Measurements from ENCODE around the gene MTUS2.
A peak's percentile ranks its signal among the peaks of the same experiment; 100 is the strongest.
"Not testable (repeated sequence)": the region's sequence is repeated elsewhere in the genome, so short reads cannot be mapped to it uniquely, and the experiment has no call there.

MTUS2 gene

DNA sequence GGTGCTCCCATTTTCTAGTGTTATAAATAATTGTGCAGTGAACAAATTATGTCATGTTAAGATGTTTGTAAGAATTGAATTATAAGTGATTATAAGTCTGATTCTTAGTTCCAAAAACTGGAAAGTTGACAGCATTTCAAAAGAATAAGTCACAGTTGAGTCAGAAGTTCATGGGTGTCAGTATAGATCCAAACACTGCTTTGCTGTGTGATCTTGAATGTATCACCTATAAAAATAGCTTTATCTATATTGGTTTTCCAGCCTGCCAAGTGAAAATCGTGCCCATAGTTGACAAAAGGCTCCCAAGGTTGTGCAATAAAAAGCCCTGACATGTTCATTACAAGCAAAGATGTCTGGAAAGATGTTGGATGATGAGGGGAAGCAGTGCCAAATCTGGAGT, 336.0 kb downstream of the MTUS2 start:
- DNase-seq (ENCODE audit: extremely low read depth in 1 of 2, low read depth in 1 of 2): no peak

DNA sequence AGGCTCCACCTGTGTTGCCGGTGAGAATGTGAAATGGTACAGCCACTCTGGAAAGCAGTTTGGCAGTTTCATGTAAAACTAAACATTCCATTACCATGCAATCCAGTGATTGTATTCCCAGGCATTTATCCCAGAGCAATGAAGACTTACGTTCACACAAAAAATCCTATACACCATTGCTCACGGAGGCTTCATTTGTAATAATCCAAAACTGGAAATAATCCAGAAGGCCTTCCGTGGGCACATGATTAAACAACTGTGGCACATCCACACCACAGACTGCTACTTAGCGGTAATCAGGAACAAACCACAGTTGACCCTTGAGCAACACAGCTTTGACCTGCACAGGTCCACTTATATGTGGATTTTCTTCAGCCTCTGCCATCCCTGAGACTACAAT, 339.7 kb downstream of the MTUS2 start:
- no peak for DNase-seq (ENCODE audit: extremely low read depth in 1 of 2, low read depth in 1 of 2)

DNA sequence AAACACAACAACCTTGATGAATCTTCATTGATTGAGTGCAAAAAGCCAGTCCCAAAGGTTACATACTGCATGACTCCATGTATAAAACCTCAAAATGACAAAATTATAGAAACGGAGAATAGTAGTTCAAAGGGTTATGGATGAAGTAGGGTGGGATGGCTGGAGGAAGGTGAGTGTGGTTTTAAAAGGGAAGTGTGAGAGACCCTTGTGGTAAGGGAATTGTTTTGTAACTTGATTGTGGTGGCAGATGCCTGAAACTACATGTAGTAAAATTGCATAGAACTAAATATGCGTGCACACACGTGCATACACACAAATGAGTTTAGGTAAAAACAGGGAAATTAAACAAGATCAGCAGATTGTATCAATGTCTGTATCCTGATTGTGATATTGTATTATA, 340.7 kb downstream of the MTUS2 start:
- DNase-seq (ENCODE audit: extremely low read depth in 1 of 2, low read depth in 1 of 2): no peak

DNA sequence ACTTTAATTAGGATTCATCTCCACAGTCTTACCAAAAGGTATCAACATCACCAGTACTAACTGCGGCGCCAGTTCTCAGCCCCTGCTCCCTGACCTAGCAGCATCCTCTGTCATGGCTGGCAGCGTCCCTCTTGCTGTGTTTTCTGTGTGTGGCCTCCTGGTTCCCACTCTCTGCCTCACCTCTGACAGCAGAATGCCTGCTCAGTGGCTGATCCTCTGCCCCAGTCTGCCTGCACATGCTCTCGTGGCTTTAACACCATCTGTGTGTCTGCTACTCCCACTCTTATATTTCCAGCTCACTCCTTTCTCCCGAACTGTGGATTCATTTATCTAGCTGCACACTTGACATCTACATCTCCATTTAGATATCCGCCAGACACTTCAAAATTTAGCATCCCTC, 341.5 kb downstream of the MTUS2 start:
- no peak for DNase-seq (ENCODE audit: extremely low read depth in 1 of 2, low read depth in 1 of 2)

DNA sequence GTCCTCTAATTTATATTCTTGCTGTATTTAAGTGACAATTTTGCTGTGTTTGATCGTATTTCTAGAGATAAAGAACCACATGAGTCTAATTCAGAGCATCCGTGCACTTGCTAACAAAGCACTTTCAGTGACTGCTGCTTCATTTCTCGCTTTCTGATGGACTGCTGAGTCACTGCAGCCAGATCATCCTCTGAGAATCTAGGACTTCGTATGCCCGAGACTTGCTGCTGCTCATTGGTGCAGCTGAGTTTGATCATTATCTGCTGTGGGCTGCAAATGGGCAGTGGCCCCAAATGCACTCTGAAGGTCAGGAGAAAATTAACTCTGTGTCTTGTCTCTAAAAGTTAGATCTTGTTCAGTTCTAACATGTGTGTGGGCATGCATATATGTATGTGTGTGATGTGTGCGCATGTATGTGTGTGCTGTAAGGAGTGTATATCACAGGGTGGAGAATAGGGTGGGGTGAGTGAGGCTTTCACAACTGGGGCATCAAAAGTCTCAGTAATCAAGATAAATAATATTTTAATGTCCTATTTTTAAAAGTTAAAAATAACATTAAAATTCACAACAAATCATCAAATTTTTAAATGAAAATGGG, 342.6 kb downstream of the MTUS2 start:
- no peak for DNase-seq (ENCODE audit: extremely low read depth in 1 of 2, low read depth in 1 of 2)

DNA sequence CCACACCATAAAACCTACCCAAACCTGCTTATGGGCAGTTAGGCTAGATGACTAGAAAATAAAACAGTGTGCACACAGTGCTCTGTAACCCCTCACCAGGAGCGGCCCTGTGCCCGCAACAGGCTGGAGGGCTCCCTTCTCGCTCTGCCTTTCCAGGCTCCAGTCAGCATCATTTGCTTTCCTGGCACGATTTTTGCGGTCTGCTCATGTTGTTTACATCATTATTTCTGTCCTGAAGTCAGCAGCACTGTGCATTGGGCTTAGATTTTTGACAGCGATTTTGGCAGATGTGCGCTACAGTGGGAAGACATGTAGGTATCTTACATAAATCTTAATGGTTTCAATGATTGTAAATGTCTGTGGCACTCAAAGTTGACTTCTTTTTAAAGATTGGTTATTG, 344.0 kb downstream of the MTUS2 start:
- DNase-seq (ENCODE audit: extremely low read depth in 1 of 2, low read depth in 1 of 2): no peak

DNA sequence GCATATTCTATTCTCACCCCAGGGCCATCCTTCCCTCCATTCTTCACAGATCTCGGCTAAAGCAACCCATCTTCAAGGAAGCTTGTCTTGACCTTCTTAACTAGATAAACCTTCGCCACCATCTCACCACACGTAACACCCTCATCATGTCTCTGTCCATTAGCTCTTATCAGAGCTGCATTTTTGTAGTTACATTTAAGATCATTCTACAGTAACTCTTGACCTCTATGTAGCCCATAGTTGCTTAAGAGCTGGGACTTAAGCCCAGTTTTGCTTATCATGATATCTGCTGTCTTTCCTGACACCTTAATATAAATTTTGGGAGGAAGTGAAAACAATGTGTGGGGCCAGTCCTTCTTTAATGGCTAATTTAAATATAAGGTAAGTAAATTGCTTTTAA, 345.1 kb downstream of the MTUS2 start:
- no peak for DNase-seq (ENCODE audit: extremely low read depth in 1 of 2, low read depth in 1 of 2)

DNA sequence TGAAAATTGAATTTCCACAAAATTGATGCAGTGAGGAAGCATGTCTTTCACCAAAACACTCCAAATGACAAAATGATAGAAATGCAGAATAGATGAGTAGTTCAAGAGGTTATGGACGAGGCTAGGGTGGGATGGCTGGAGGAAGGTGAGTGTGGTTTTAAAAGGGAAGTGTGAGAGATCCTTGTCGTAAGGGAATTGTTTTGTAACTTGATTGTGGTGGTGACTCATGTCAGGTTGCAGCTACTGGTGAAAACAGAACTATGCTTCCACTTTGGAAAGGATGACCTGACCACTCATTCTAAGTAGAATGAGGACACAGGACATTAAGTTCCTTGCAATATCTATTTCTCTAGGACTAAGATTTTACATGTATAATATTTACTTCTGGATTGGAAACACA, 345.7 kb downstream of the MTUS2 start:
- DNase-seq (ENCODE audit: extremely low read depth in 1 of 2, low read depth in 1 of 2): peak in 1 of 2 donors; percentile 2

DNA sequence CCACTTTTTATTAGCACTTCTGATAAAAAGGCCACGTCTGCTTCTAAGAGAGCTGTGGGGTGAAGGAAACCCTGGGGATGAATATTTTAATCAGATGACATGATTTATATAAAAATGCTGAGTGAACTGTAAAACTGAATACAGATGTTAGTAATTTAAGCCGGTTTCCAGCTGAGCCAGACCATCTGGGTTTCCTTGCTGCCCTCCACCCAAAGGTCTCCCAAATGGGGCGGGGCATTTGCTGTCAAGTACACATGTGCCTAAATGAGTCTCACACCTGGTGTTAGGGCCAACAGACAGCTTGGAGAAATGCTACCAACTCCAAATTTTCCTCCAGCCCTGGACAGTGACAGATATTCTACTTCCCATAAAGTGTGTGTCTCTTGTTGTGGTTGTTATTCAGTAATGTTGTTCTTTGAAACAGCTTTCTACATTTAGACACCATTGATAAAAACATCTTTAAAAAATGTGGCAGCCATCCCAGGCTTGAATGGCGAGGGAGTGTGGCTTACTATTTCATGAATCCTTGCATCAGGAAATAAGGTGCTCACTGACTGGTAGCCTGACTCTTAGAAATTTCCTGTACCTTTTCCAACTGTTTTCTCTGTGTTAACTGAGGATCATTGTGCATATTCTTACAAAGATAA, 350.4 kb downstream of the MTUS2 start:
- no peak for DNase-seq (ENCODE audit: extremely low read depth in 1 of 2, low read depth in 1 of 2)

DNA sequence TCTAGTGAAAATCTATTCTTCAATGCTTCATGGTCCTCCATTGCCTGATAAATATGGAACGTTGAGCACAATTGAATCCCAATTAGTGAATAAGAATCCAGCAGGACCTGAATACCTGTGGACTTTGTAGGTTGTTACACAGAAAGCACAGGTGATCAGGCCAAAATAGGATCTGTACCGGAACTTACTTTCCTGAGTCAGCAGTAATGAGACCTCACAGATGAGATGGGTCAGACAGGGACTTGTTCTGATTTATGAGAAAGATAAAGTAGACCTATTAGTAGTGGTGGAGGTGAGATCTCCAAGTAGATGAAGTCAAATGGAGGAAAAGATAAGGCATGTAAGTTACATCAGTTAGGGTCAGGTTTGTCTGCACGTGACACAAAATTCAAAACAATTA, 351.1 kb downstream of the MTUS2 start:
- DNase-seq (ENCODE audit: extremely low read depth in 1 of 2, low read depth in 1 of 2): no peak

DNA sequence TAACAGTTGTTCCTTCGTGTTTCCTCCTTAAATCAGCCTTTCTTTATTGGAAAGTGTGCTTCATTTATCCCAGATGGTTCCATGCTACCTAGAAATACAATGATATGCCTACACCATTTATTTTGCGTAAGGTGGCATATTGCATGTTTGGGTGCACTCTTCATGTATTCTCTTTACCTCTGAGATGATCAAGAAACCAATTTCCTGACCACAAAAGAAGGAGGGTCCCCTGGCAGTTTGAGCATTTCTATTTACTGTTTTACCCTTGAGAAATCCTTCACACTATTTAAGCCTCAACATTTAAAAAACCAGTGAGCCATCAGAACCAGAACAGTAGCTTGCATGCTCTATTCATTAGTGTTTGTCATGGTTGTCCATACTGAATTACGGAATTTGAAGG, 354.0 kb downstream of the MTUS2 start:
- no peak for DNase-seq (ENCODE audit: extremely low read depth in 1 of 2, low read depth in 1 of 2)

DNA sequence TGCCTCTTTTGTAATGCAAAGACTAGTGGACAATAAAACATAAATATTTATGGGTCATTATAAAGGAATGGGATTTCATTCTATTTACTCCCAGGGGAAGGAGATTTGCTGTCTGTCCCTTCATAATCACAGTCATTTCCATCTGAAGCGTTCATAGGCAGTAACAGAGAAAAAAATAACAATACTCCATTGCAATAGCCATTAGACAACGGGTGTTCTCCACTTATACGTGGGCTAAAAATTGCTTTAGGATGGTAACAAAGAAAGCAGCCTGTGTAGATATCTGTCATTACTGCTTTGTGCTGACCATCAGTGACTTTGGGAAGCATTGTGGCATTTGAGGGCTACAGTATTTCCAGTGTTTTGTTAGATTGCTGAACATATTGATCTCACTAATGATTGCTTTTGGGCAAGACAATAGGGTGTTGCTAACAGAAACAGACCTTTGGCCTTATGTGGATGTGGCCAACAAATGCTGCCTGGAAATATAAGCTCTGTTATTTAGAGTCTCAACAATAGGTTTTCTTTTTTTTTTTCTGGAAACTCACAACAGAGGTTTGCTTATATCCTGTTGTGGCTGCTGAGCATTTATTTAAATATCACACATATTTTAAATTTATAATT, 355.2 kb downstream of the MTUS2 start:
- DNase-seq (ENCODE audit: extremely low read depth in 1 of 2, low read depth in 1 of 2): no peak

DNA sequence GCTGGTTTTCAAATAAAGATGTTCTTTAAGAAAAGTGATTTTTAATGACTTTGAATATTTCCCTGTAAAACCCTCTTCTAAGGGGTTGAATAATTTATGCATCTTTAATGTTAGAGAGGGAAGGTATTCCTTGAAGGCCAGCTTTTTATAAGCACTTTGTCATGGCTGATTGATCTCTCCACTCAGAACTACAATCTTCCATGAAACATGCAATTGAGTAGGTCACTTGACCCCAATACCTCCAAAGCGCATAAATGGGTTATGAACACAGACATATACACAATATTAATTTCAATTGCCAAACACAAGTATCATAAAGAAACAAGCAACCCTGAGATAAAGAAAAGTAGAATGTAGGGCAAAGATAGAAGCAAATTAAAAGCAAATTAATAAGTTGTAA, 359.9 kb downstream of the MTUS2 start:
- DNase-seq (ENCODE audit: extremely low read depth in 1 of 2, low read depth in 1 of 2): no peak

DNA sequence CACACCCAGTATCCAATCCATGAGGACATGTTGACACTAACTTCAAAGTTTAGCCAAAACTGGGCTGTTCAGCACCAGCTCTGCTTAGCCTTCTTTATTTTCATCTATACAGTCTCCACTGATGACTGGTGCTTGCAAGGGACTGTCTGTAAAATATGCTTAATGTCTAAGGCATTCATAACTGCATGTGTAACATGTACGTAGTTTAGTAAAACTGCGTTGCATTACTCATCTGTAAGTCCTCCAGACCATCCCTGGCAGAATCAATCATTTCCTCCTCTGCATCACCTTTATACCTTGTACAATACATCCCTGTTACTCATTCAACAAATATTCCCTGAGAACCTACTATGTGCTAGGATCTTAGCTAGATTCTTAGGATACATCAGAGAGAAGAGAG, 362.1 kb downstream of the MTUS2 start:
- no peak for DNase-seq (ENCODE audit: extremely low read depth in 1 of 2, low read depth in 1 of 2)

DNA sequence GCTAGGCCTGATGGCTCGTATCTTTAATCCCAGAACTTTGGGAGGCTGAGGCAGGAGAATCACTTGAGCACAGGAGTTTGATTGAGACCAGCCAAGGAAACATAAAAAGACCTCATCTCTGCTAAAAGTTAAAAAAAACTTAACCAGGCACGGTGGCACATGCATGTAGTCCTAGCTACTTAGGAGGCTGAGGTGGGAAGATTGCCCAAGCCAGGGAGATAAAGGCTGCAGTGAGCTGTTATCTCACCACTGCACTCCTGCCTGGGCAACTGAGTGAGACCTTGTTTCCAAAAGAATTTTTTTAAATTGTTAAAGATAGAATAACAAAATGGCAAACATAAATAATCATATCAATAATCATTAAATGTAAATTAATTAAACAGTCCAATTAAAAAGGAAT, 365.8 kb downstream of the MTUS2 start:
- DNase-seq (ENCODE audit: extremely low read depth in 1 of 2, low read depth in 1 of 2): no peak

DNA sequence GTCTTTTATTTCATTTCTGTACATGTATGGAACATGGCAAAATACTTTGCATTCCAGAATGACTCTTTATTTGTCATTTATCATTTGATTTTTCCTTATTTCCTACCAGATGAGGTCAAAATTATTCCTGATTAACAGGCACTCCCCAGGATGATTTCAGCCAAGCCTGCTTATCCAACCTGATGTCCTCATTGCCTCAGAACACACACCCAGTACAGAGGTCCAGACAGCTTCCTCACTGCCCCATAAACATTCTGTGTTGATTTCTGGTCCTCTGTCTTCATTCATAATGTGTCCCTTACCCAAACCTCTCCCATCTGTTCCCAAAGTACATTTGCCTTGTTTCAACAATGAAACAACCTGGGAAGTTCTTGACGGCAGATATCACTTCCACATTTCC, 367.4 kb downstream of the MTUS2 start:
- DNase-seq (ENCODE audit: extremely low read depth in 1 of 2, low read depth in 1 of 2): no peak

DNA sequence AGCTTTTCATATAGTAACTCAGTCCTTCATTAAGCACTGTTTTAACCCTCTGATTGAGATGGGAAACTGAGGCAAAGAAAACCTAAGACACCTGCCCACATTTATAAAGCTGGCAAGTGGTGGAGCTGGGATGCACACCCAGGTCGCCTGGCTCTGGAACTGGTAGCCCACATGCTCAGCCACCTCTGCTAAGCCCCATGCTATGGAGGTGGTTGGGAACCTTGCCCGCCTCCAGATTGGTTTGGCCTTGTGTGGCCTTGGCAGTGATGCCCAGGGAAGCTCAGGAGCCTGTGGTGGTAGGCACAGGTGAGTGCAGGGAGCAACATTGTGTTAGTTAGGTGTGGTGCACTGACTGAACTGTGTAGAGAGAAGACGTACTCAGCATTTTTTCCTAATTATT, 370.2 kb downstream of the MTUS2 start:
- DNase-seq (ENCODE audit: extremely low read depth in 1 of 2, low read depth in 1 of 2): no peak

DNA sequence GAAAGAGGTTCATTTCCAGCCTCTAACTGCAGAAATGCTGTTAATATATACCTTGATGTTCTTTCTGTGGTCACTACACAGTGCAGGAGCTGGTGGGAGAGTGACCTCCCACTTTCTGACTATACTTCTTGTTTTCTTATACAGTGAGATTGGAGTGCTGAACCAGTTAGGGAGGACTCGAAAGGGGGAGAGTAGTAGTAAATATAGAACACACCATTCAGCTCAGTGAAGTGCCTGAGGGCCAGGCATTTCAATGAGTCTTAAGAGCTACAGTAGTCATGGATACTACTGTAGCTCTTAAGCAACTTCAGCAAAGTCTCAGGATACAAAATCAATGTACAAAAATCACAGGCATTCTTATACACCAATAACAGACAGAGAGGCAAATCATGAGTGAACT, 372.9 kb downstream of the MTUS2 start:
- no peak for DNase-seq (ENCODE audit: extremely low read depth in 1 of 2, low read depth in 1 of 2)

DNA sequence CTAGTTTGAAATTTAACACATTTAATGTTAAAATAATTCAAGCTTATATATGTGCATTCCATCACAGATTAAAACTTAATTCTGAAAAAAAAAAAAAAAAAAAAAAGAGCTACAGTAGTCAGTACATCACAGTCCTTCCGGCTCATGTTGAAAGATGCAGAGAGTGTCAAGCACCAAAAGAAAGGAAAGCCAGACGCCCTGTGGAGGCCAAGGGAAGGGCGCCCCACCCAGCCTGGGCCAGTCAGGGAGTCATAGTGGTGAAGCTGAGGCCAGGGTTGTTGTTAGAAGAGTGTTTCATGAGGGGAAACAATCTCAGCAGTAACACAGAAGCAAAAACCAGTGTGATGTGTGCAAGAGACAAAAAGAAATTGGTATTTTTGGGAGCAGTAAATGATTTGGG, 375.3 kb downstream of the MTUS2 start:
- no peak for DNase-seq (ENCODE audit: extremely low read depth in 1 of 2, low read depth in 1 of 2)

DNA sequence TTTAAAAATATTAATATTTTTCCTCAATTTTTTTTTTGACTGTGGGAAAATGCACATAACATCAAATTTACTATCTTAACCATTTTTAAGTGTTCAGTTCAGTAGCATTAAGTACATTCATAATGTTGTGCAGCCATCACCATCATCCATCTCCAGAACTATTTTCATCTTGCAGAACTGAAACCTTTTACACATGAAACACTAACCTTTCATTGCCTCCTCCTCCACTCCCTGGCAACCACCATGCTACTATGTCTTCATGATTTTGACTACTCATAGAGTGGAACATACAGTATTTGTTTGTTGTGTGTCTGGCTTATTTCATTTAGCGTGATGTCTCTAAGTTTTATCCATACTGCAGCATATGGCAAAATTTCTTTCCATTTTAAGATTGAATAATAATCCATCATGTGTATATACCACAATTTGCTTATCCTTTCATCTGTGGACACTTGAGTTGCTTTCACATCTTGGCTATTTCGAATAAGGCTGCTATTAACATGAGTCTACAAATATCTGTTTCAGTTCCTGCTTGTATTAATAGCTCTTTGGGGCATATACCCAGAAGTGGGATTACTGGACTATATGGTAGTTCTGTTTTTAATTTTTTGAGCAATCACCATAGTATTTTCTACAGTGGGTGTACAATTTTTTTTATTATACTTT, 376.4 kb downstream of the MTUS2 start:
- no peak for DNase-seq (ENCODE audit: extremely low read depth in 1 of 2, low read depth in 1 of 2)

DNA sequence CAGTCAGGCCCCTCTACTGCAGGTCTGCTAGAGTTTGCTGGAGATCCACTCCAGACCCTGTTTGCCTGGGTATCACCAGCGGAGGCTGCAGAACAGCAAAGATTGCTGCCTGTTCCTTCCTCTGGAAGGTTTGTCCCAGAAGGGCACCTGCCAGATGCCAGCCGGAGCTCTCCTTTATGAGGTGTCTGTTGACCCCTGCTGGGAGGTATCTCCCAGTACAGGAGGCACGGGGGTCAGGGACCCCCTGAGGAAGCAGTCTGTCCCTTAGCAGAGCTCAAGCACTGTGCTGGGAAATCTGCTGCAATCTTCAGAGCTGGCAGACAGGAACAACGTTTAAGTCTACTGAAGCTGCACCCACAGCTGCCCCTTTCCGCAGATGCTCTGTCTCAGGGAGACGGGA, 382.6 kb downstream of the MTUS2 start:
- not testable (repeated sequence) for DNase-seq (ENCODE audit: extremely low read depth in 1 of 2, low read depth in 1 of 2)

DNA sequence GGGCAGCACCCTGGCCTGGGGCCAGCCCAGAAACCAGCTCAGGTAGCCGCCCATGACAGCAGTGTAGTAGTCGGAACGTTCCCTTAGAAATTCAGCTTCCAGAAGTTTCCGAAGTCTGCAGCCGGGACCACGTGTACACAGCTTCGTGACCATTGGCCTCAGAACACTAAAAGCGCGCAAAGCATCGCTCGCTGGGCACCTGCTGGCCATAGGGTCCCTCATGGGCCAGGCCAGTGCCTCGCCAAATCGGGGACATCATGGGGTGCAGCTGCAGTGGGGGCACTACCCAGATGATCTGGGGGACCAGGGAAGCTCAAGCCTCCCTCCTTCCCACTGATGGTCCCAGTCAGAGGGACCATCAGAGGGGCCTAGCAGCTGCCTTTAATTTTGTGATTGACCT, 384.5 kb downstream of the MTUS2 start:
- no peak for DNase-seq (ENCODE audit: extremely low read depth in 1 of 2, low read depth in 1 of 2)
